Astrocyte of the spinal cord (primary cell): Measurements from ENCODE around the gene LYZL1.
"Not testable (repeated sequence)": the region's sequence is repeated elsewhere in the genome, so short reads cannot be mapped to it uniquely, and the experiment has no call there.

Experiments used
- DNase-seq: peaks from one replicate; pipeline ENCODE4 v3.0.0; 2011; ENCODE audit warnings: low read depth, low spot score
- H3K4me3 ChIP-seq: 2 replicates; pipeline ENCODE4 v1.5.1; 2011; ENCODE audit warnings: low read depth, mild to moderate bottlenecking, low read length, moderate library complexity
- CTCF ChIP-seq: IDR thresholded peaks from 2 replicates; pipeline ENCODE4 v1.5.1; 2012; ENCODE audit warnings: low read depth, mild to moderate bottlenecking, low read length, inconsistent platforms
- in situ Hi-C: cut with HindIII; loops from 2 replicates; pipeline ENCODE4 v1.10.0; 2017; ENCODE audit warnings: low sequenced_read_pairs

The LYZL1 gene

GRCh38 chr10:29288906-29289305 is at the start of gene LYZL1:
TSS of gene LYZL1 (plus strand) at chr10:29289070. CDS start at chr10:29291868, 2,798 bp downstream.
- in situ Hi-C loops, H3K4me3 ChIP-seq, DNase-seq: not testable (repeated sequence)

- DNase-seq = no peak
- in situ Hi-C loops = no loop called here
- peak; percentile 58 for TF ChIP-seq CTCF
- H3K4me3 ChIP-seq = no peak overlapping the region
Observed at GRCh38 chr10:29239569-29240472, 49.0 kb upstream of the LYZL1 start.

- H3K4me3 ChIP-seq = no peak overlapping the region
- in situ Hi-C loops = no loop called here
- no peak for DNase-seq
- TF ChIP-seq CTCF = no peak
Observed at GRCh38 chr10:29240986-29241660, 47.7 kb upstream of the LYZL1 start.

GRCh38 chr10:29241925-29242324 is 46.9 kb upstream of the LYZL1 start:
- in situ Hi-C loops = no loop called here
- no peak for DNase-seq
- no peak for TF ChIP-seq CTCF
- no peak overlapping the region for H3K4me3 ChIP-seq

- no peak for TF ChIP-seq CTCF
- no peak for DNase-seq
- no peak overlapping the region for H3K4me3 ChIP-seq
- in situ Hi-C loops = no loop called here
Observed at GRCh38 chr10:29243066-29243465, 45.8 kb upstream of the LYZL1 start.

GRCh38 chr10:29243750-29244149 is 45.1 kb upstream of the LYZL1 start:
- peak; percentile 42 for TF ChIP-seq CTCF
- no peak overlapping the region for H3K4me3 ChIP-seq
- no peak for DNase-seq
- in situ Hi-C loops = no loop called here

- in situ Hi-C loops = no loop called here
- DNase-seq = no peak
- TF ChIP-seq CTCF = no peak
- H3K4me3 ChIP-seq = no peak overlapping the region
Observed at GRCh38 chr10:29244978-29245377, 43.9 kb upstream of the LYZL1 start.
